Smooth muscle cell (in vitro differentiated cells): ENCODE measurements around the gene TEX101. TPM values are rescaled to one million over a fixed set of nuclear protein-coding genes. Genes with fewer than 3 reads are reported as not detected.
A peak's percentile ranks its signal among the peaks of the same experiment; 100 is the strongest.

Experiments used
- DNase-seq: peaks from one replicate; lab custom pipeline; 2025; ENCODE audit not compliant: unreplicated experiment; lab: John Stamatoyannopoulos, UW
- H2AFZ ChIP-seq: fragments of 200-600 bp; sonication (generic); 2 replicates; pipeline ENCODE4 v1.6.0; 2016; ENCODE audit warnings: antibody characterized with exemption, low read depth, mild to moderate bottlenecking
- H3F3A ChIP-seq: fragments of 200-600 bp; sonication (generic); 2 replicates; pipeline ENCODE4 v1.6.0; 2017; ENCODE audit warnings: antibody characterized with exemption, low read depth
- H3K27ac ChIP-seq: fragments of 200-600 bp; sonication (generic); 2 replicates; pipeline ENCODE4 v1.5.1; 2016; ENCODE audit warnings: low read depth, mild to moderate bottlenecking
- H3K27me3 ChIP-seq: fragments of 200-600 bp; sonication (generic); 2 replicates; pipeline ENCODE4 v1.6.1; 2016; ENCODE audit warnings: low read depth, mild to moderate bottlenecking
- H3K36me3 ChIP-seq: fragments of 200-600 bp; sonication (generic); 2 replicates; pipeline ENCODE4 v1.5.1; 2016; ENCODE audit warnings: low read depth
- H3K4me1 ChIP-seq: fragments of 200-600 bp; sonication (generic); 2 replicates; pipeline ENCODE4 v1.5.1; 2016; ENCODE audit warnings: low read depth
- H3K4me2 ChIP-seq: fragments of 200-600 bp; sonication (generic); 2 replicates; pipeline ENCODE4 v1.6.0; 2016; ENCODE audit warnings: mild to moderate bottlenecking
- H3K4me3 ChIP-seq: fragments of 200-600 bp; sonication (generic); 2 replicates; pipeline ENCODE4 v1.5.1; 2016; ENCODE audit warnings: mild to moderate bottlenecking
- H3K79me2 ChIP-seq: fragments of 200-600 bp; sonication (generic); 2 replicates; pipeline ENCODE4 v1.6.0; 2016; ENCODE audit warnings: low read depth, mild to moderate bottlenecking
- H3K9ac ChIP-seq: fragments of 200-600 bp; sonication (generic); 2 replicates; pipeline ENCODE4 v1.6.0; 2016; ENCODE audit warnings: low read depth
- H3K9me3 ChIP-seq: fragments of 200-600 bp; sonication (generic); replicated peaks from 2 replicates; pipeline ENCODE4 v1.5.1; 2016; ENCODE audit warnings: low read depth
- H4K20me1 ChIP-seq: fragments of 200-600 bp; sonication (generic); 2 replicates; pipeline ENCODE4 v1.6.0; 2016; ENCODE audit warnings: low read depth
- WGBS: methylation state at CpG from one replicate; pipeline ENCODE4 v1.1.7; 2016; ENCODE audit warnings: low lambda C conversion rate; 5-methylcytosine and 5-hydroxymethylcytosine counted together
- polyA plus RNA-seq: library from polyadenylated mRNA; unstranded; fragments of >200 nt; fragmentation: Nextera tagmentation; extraction: Ambion mirVana; gene quantifications from 2 replicates; pipeline ENCODE4 v1.2.1, GENCODE V29; 2016
- total RNA-seq: library from RNA; depleted of rRNA; stranded (reverse); fragments of >200 nt; gene quantifications from 2 replicates; pipeline ENCODE4 v1.2.3, GENCODE V29; 2014
- TF ChIP-seq, protein P1 (sequence below): fragments of 200-600 bp; sonication (generic); IDR thresholded peaks from 2 replicates; pipeline ENCODE4 v1.5.1; 2017; ENCODE audit warnings: borderline replicate concordance, mild to moderate bottlenecking, antibody characterized with exemption; ENCODE audit not compliant: insufficient read depth, poor library complexity, severe bottlenecking

TEX101 gene
- total and polyA plus RNA-seq, 2 experiments from 2014 or later = not detected

- Histone ChIP-seq H3K4me1 (peaks cover 4% of the 10 kb centered on the region), H3K9me3 (no peaks in the 10 kb centered on the region), H3K4me2 (peak overlapping the region; percentile 88), H3K27ac (peak overlapping the region; percentile 21), H3F3A (no peaks in the 10 kb centered on the region), H3K79me2 (no peaks in the 10 kb centered on the region), H2AFZ (peak overlapping the region; percentile 45), H4K20me1 (no peaks in the 10 kb centered on the region), H3K36me3 (no peaks in the 10 kb centered on the region), H3K9ac (no peak overlapping the region), H3K4me3 (peak overlapping the region; percentile 71), H3K27me3 (no peaks in the 10 kb centered on the region)
- TF ChIP-seq, protein P1, sequence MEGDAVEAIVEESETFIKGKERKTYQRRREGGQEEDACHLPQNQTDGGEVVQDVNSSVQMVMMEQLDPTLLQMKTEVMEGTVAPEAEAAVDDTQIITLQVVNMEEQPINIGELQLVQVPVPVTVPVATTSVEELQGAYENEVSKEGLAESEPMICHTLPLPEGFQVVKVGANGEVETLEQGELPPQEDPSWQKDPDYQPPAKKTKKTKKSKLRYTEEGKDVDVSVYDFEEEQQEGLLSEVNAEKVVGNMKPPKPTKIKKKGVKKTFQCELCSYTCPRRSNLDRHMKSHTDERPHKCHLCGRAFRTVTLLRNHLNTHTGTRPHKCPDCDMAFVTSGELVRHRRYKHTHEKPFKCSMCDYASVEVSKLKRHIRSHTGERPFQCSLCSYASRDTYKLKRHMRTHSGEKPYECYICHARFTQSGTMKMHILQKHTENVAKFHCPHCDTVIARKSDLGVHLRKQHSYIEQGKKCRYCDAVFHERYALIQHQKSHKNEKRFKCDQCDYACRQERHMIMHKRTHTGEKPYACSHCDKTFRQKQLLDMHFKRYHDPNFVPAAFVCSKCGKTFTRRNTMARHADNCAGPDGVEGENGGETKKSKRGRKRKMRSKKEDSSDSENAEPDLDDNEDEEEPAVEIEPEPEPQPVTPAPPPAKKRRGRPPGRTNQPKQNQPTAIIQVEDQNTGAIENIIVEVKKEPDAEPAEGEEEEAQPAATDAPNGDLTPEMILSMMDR = no peak
- peak; percentile 98 for DNase-seq
- WGBS = under 1% methylated on average over 57 of the region's 57 CpGs
Observed at GRCh38 chr19:43463381-43464133, 48.9 kb downstream of the TEX101 start.

GRCh38 chr19:43464134-43464775 is 49.6 kb downstream of the TEX101 start:
- H3K9me3 ChIP-seq = no peaks in the 10 kb centered on the region
- H3K27me3 ChIP-seq = no peaks in the 10 kb centered on the region
- H3K27ac ChIP-seq = peak overlapping the region; percentile 21
- no peaks in the 10 kb centered on the region for H4K20me1 ChIP-seq
- peak overlapping the region; percentile 88 for H3K4me2 ChIP-seq
- H3K79me2 ChIP-seq = no peaks in the 10 kb centered on the region
- H3K4me3 ChIP-seq = peak overlapping the region; percentile 71
- H3F3A ChIP-seq = no peaks in the 10 kb centered on the region
- H2AFZ ChIP-seq = peak overlapping the region; percentile 45
- peaks cover 4% of the 10 kb centered on the region for H3K4me1 ChIP-seq
- no peaks in the 10 kb centered on the region for H3K36me3 ChIP-seq
- TF ChIP-seq, protein P1 = no peak
- 20% methylated on average over 32 of the region's 33 CpGs for WGBS
- DNase-seq = peak; percentile 80
- no peak overlapping the region for H3K9ac ChIP-seq

GRCh38 chr19:43465468-43466120 is 50.9 kb downstream of the TEX101 start, which contains the start of gene LYPD3:
Gene LYPD3 (minus strand): TSS chr19:43465608. CDS start chr19:43465571, 37 bp downstream.
- TF ChIP-seq, protein P1 = no peak
- no peaks in the 10 kb centered on the region for H3K36me3 ChIP-seq
- H3K9me3 ChIP-seq = no peaks in the 10 kb centered on the region
- peaks cover 4% of the 10 kb centered on the region for H3K4me1 ChIP-seq
- H3K4me2 ChIP-seq = peak within 1 kb of the TSS; percentile 88
- H3F3A ChIP-seq = no peaks in the 10 kb centered on the region
- peak within 1 kb of the TSS; percentile 39 for H3K9ac ChIP-seq
- no peaks in the 10 kb centered on the region for H3K79me2 ChIP-seq
- no peak within 1 kb of the TSS for H2AFZ ChIP-seq
- H3K27ac ChIP-seq = peak within 1 kb of the TSS; percentile 38
- peak within 1 kb of the TSS; percentile 71 for H3K4me3 ChIP-seq
- no peak for DNase-seq
- H4K20me1 ChIP-seq = no peaks in the 10 kb centered on the region
- no peaks in the 10 kb centered on the region for H3K27me3 ChIP-seq
- WGBS = 25% methylated on average over 24 of the region's 24 CpGs
